Memory B cell (primary cell): ENCODE measurements around the gene PDCD2L.

ENCODE experiments used
- ATAC-seq: fragments of 150-1000 bp; cut with Tn5 transposase; 2 replicates; pipeline ENCODE4 v1.10.0; 2021; ENCODE audit warnings: low read depth, mild to moderate bottlenecking, moderate library complexity
- DNase-seq, 2 donors: peaks; one replicate each; pipeline ENCODE4 v3.0.0; 2022; ENCODE audit warnings: low spot score in 2 of 2
- H3K27ac Mint-ChIP-seq: one replicate; pipeline ENCODE4 v1.8.0; 2022; ENCODE audit warnings: mild to moderate bottlenecking, moderate library complexity, mixed read lengths
- H3K27me3 Mint-ChIP-seq: one replicate; pipeline ENCODE4 v1.8.0; 2022; ENCODE audit warnings: mixed read lengths
- H3K36me3 Mint-ChIP-seq: one replicate; pipeline ENCODE4 v1.8.0; 2022; ENCODE audit warnings: mild to moderate bottlenecking, mixed read lengths
- H3K4me1 Mint-ChIP-seq: one replicate; pipeline ENCODE4 v1.8.0; 2022; ENCODE audit warnings: mixed read lengths
- H3K4me3 Mint-ChIP-seq: one replicate; pipeline ENCODE4 v1.8.0; 2022; ENCODE audit warnings: mild to moderate bottlenecking, moderate library complexity, mixed read lengths
- H3K9me3 Mint-ChIP-seq: one replicate; pipeline ENCODE4 v1.8.0; 2022; ENCODE audit warnings: mixed read lengths

PDCD2L gene

GRCh38 chr19:34404109-34404909 lies at the start of gene PDCD2L:
TSS of gene PDCD2L (plus strand) at chr19:34404399. CDS start at chr19:34404431, 32 bp downstream.
- H3K36me3 Mint-ChIP-seq = peaks cover 12% of the 10 kb centered on the region
- peak within 1 kb of the TSS; percentile 95 for H3K4me3 Mint-ChIP-seq
- peaks cover 11% of the 10 kb centered on the region for H3K4me1 Mint-ChIP-seq
- ATAC-seq (peak; percentile 93), DNase-seq (peak; percentile 84 to 85)
- H3K27ac Mint-ChIP-seq = peak within 1 kb of the TSS; percentile 85
- no peaks in the 10 kb centered on the region for H3K9me3 Mint-ChIP-seq
- H3K27me3 Mint-ChIP-seq = no peaks in the 10 kb centered on the region

- Mint-ChIP-seq H3K36me3 (peaks cover 5% of the 10 kb centered on the region), H3K9me3 (no peaks in the 10 kb centered on the region), H3K27me3 (no peaks in the 10 kb centered on the region), H3K4me3 (no peak overlapping the region), H3K27ac (peak overlapping the region; percentile 74), H3K4me1 (peaks cover 19% of the 10 kb centered on the region)
- no peak for ATAC-seq
- DNase-seq = no peak
Observed at GRCh38 chr19:34355201-34355600, 49.0 kb upstream of the PDCD2L start.

GRCh38 chr19:34356875-34357274 lies 47.3 kb upstream of the PDCD2L start:
- no peaks in the 10 kb centered on the region for H3K27me3 Mint-ChIP-seq
- H3K4me3 Mint-ChIP-seq = no peak overlapping the region
- H3K9me3 Mint-ChIP-seq = no peaks in the 10 kb centered on the region
- peaks cover 3% of the 10 kb centered on the region for H3K36me3 Mint-ChIP-seq
- ATAC-seq = no peak
- peaks cover 19% of the 10 kb centered on the region for H3K4me1 Mint-ChIP-seq
- H3K27ac Mint-ChIP-seq = no peak overlapping the region
- no peak for DNase-seq

GRCh38 chr19:34357431-34357830 lies 46.8 kb upstream of the PDCD2L start:
- no peak for DNase-seq
- no peak for ATAC-seq
- Mint-ChIP-seq H3K4me3 (no peak overlapping the region), H3K4me1 (peaks cover 19% of the 10 kb centered on the region), H3K36me3 (peaks cover 3% of the 10 kb centered on the region), H3K27me3 (no peaks in the 10 kb centered on the region), H3K27ac (no peak overlapping the region), H3K9me3 (no peaks in the 10 kb centered on the region)

- Mint-ChIP-seq H3K27me3 (no peaks in the 10 kb centered on the region), H3K27ac (peak overlapping the region; percentile 70), H3K4me3 (peak overlapping the region; percentile 92), H3K4me1 (peaks cover 19% of the 10 kb centered on the region), H3K36me3 (peaks cover 3% of the 10 kb centered on the region), H3K9me3 (no peaks in the 10 kb centered on the region)
- peak; percentile 80 to 86 for DNase-seq
- peak; percentile 86 for ATAC-seq
Observed at GRCh38 chr19:34359140-34359953, 44.9 kb upstream of the PDCD2L start.

- peaks cover under 1% of the 10 kb centered on the region for H3K36me3 Mint-ChIP-seq
- no peaks in the 10 kb centered on the region for H3K27me3 Mint-ChIP-seq
- ATAC-seq (no peak), DNase-seq (no peak)
- H3K4me3 Mint-ChIP-seq = peak overlapping the region; percentile 92
- peak overlapping the region; percentile 70 for H3K27ac Mint-ChIP-seq
- H3K9me3 Mint-ChIP-seq = no peaks in the 10 kb centered on the region
- H3K4me1 Mint-ChIP-seq = peaks cover 23% of the 10 kb centered on the region
Observed at GRCh38 chr19:34359954-34360315, 44.3 kb upstream of the PDCD2L start.

- Mint-ChIP-seq H3K27ac (peak overlapping the region; percentile 70), H3K4me3 (peak overlapping the region; percentile 92), H3K36me3 (no peaks in the 10 kb centered on the region), H3K27me3 (no peaks in the 10 kb centered on the region), H3K4me1 (peaks cover 23% of the 10 kb centered on the region), H3K9me3 (no peaks in the 10 kb centered on the region)
- no peak for ATAC-seq
- no peak for DNase-seq
Observed at GRCh38 chr19:34360354-34360909, 43.8 kb upstream of the PDCD2L start.

- no peak for DNase-seq
- ATAC-seq = no peak
- no peaks in the 10 kb centered on the region for H3K27me3 Mint-ChIP-seq
- no peaks in the 10 kb centered on the region for H3K9me3 Mint-ChIP-seq
- H3K27ac Mint-ChIP-seq = no peak overlapping the region
- H3K36me3 Mint-ChIP-seq = peaks cover 3% of the 10 kb centered on the region
- no peak overlapping the region for H3K4me3 Mint-ChIP-seq
- peaks cover 35% of the 10 kb centered on the region for H3K4me1 Mint-ChIP-seq
Observed at GRCh38 chr19:34362679-34363069, 41.5 kb upstream of the PDCD2L start.

- no peak for DNase-seq
- Mint-ChIP-seq H3K27ac (no peak overlapping the region), H3K4me1 (peaks cover 33% of the 10 kb centered on the region), H3K27me3 (no peaks in the 10 kb centered on the region), H3K4me3 (peak overlapping the region; percentile 14), H3K9me3 (no peaks in the 10 kb centered on the region), H3K36me3 (peaks cover 3% of the 10 kb centered on the region)
- no peak for ATAC-seq
Observed at GRCh38 chr19:34363094-34363493, 41.1 kb upstream of the PDCD2L start.

- DNase-seq (no peak), ATAC-seq (no peak)
- H3K9me3 Mint-ChIP-seq = no peaks in the 10 kb centered on the region
- no peaks in the 10 kb centered on the region for H3K27me3 Mint-ChIP-seq
- H3K4me1 Mint-ChIP-seq = peaks cover 25% of the 10 kb centered on the region
- H3K36me3 Mint-ChIP-seq = peaks cover 4% of the 10 kb centered on the region
- H3K27ac Mint-ChIP-seq = no peak overlapping the region
- H3K4me3 Mint-ChIP-seq = no peak overlapping the region
Observed at GRCh38 chr19:34363930-34364329, 40.3 kb upstream of the PDCD2L start.

- H3K36me3 Mint-ChIP-seq = peaks cover 4% of the 10 kb centered on the region
- no peaks in the 10 kb centered on the region for H3K9me3 Mint-ChIP-seq
- ATAC-seq (no peak), DNase-seq (no peak)
- no peaks in the 10 kb centered on the region for H3K27me3 Mint-ChIP-seq
- H3K4me3 Mint-ChIP-seq = peak overlapping the region; percentile 94
- H3K27ac Mint-ChIP-seq = peak overlapping the region; percentile 89
- H3K4me1 Mint-ChIP-seq = peaks cover 23% of the 10 kb centered on the region
Observed at GRCh38 chr19:34364462-34364829, 39.8 kb upstream of the PDCD2L start.

- Mint-ChIP-seq H3K9me3 (no peaks in the 10 kb centered on the region), H3K36me3 (peaks cover 9% of the 10 kb centered on the region), H3K4me1 (peaks cover 18% of the 10 kb centered on the region), H3K27me3 (no peaks in the 10 kb centered on the region), H3K27ac (peak within 1 kb of the TSS; percentile 89), H3K4me3 (peak within 1 kb of the TSS; percentile 94)
- ATAC-seq = peak; percentile 94
- DNase-seq = peak; percentile 45 to 65
Observed at GRCh38 chr19:34364830-34365462, 39.3 kb upstream of the PDCD2L start, which contains the start of gene GPI. TSS of gene GPI (plus strand) at chr19:34365196. CDS start at chr19:34365267, 71 bp downstream.

- H3K27me3 Mint-ChIP-seq = no peaks in the 10 kb centered on the region
- H3K9me3 Mint-ChIP-seq = no peaks in the 10 kb centered on the region
- H3K4me3 Mint-ChIP-seq = peak overlapping the region; percentile 94
- DNase-seq = no peak
- no peak for ATAC-seq
- peaks cover 17% of the 10 kb centered on the region for H3K4me1 Mint-ChIP-seq
- peaks cover 10% of the 10 kb centered on the region for H3K36me3 Mint-ChIP-seq
- H3K27ac Mint-ChIP-seq = peak overlapping the region; percentile 89
Observed at GRCh38 chr19:34365463-34366401, 38.5 kb upstream of the PDCD2L start.
